Astrocyte (in vitro differentiated cells and primary cell): ENCODE data around the gene DDX1. TPM values are rescaled to one million over a fixed set of nuclear protein-coding genes. Genes with fewer than 3 reads are reported as not detected.

Experiments used
- DNase-seq: peaks from one replicate; pipeline ENCODE4 v3.0.0-alpha.2; 2010; ENCODE audit warnings: low read depth
- FAIRE-seq: peaks from 2 replicates; lab custom pipeline; 2011; peaks lifted over from hg19 to GRCh38; lab: Jason Lieb, UNC
- H2AFZ ChIP-seq: 2 replicates; pipeline ENCODE4 v1.6.0; 2012; ENCODE audit warnings: low read depth, low read length, inconsistent platforms
- H3K27ac ChIP-seq: 2 replicates; pipeline ENCODE4 v1.5.1; 2011; ENCODE audit warnings: low read depth, low read length, inconsistent platforms
- H3K27me3 ChIP-seq: 2 replicates; pipeline ENCODE4 v1.6.0; 2011; ENCODE audit warnings: low read length, inconsistent platforms; ENCODE audit not compliant: insufficient read depth
- H3K36me3 ChIP-seq: 2 replicates; pipeline ENCODE4 v1.5.1; 2011; ENCODE audit warnings: low read length, inconsistent platforms; ENCODE audit not compliant: insufficient read depth
- H3K4me1 ChIP-seq: 2 replicates; pipeline ENCODE4 v1.5.1; 2011; ENCODE audit warnings: low read length, inconsistent platforms; ENCODE audit not compliant: insufficient read depth
- H3K4me2 ChIP-seq: 2 replicates; pipeline ENCODE4 v1.6.0; 2012; ENCODE audit warnings: low read length, inconsistent platforms
- H3K4me3 ChIP-seq: 2 replicates; pipeline ENCODE4 v1.5.1; 2011; ENCODE audit warnings: low read depth, mild to moderate bottlenecking, low read length, inconsistent platforms; ENCODE audit not compliant: insufficient read depth
- H3K79me2 ChIP-seq: 2 replicates; pipeline ENCODE4 v1.6.0; 2012; ENCODE audit warnings: mild to moderate bottlenecking, low read length, inconsistent platforms; ENCODE audit not compliant: insufficient read depth
- H3K9ac ChIP-seq: 2 replicates; pipeline ENCODE4 v1.6.0; 2012; ENCODE audit warnings: mild to moderate bottlenecking, low read length, inconsistent platforms
- H3K9me3 ChIP-seq: 2 replicates; pipeline ENCODE4 v1.5.1; 2012; ENCODE audit warnings: low read depth, mild to moderate bottlenecking, low read length, inconsistent platforms; ENCODE audit not compliant: insufficient read depth
- H4K20me1 ChIP-seq: 2 replicates; pipeline ENCODE4 v1.6.0; 2012; ENCODE audit warnings: low read length, inconsistent platforms; ENCODE audit not compliant: insufficient read depth
- H3K27ac Mint-ChIP-seq: one replicate; pipeline ENCODE4 v1.8.0; 2021; ENCODE audit warnings: mild to moderate bottlenecking, mixed read lengths; ENCODE audit not compliant: unreplicated experiment
- H3K27me3 Mint-ChIP-seq: one replicate; pipeline ENCODE4 v1.8.0; 2021; ENCODE audit warnings: low read depth, mixed read lengths; ENCODE audit not compliant: unreplicated experiment
- H3K36me3 Mint-ChIP-seq: one replicate; pipeline ENCODE4 v1.8.0; 2021; ENCODE audit warnings: low read depth, mixed read lengths; ENCODE audit not compliant: unreplicated experiment
- H3K4me1 Mint-ChIP-seq: one replicate; pipeline ENCODE4 v1.8.0; 2021; ENCODE audit warnings: low read depth, mixed read lengths; ENCODE audit not compliant: unreplicated experiment
- H3K4me3 Mint-ChIP-seq: one replicate; pipeline ENCODE4 v1.8.0; 2021; ENCODE audit warnings: mild to moderate bottlenecking, moderate library complexity, mixed read lengths; ENCODE audit not compliant: unreplicated experiment
- H3K9me3 Mint-ChIP-seq: one replicate; pipeline ENCODE4 v1.8.0; 2021; ENCODE audit warnings: mild to moderate bottlenecking, mixed read lengths; ENCODE audit not compliant: unreplicated experiment
- CTCF ChIP-seq: IDR thresholded peaks from 2 replicates; pipeline ENCODE4 v1.5.1; 2011; ENCODE audit warnings: low read depth, mild to moderate bottlenecking, inconsistent platforms, low read length, moderate library complexity; ENCODE audit not compliant: insufficient read depth
- EZH2 ChIP-seq: IDR thresholded peaks from 2 replicates; pipeline ENCODE4 v1.6.1; 2012; ENCODE audit warnings: mild to moderate bottlenecking, low read length, inconsistent platforms; ENCODE audit not compliant: insufficient read depth
- total RNA-seq: library from RNA; stranded (reverse); gene quantifications from 2 replicates; pipeline ENCODE4 v1.2.1, GENCODE V29; 2021

Gene DDX1
- total RNA-seq, 1 donor from 2014 or later = 146 TPM

GRCh38 chr2:15665067-15665942 is 73.6 kb downstream of the DDX1 start:
- DNase-seq (no peak), FAIRE-seq (no peak)
- no peak overlapping the region for H3K27ac ChIP-seq
- Mint-ChIP-seq H3K4me3 (no peak overlapping the region), H3K27me3 (peaks cover 12% of the 10 kb centered on the region), H3K4me1 (peaks cover 19% of the 10 kb centered on the region), H3K9me3 (peaks cover 9% of the 10 kb centered on the region), H3K36me3 (no peaks in the 10 kb centered on the region), H3K27ac (no peak overlapping the region)
- H3K4me2 ChIP-seq = no peak overlapping the region
- no peak overlapping the region for H2AFZ ChIP-seq
- no peak overlapping the region for H3K4me3 ChIP-seq
- H3K9ac ChIP-seq = no peak overlapping the region
- H3K9me3 ChIP-seq = peaks cover 4% of the 10 kb centered on the region
- H3K79me2 ChIP-seq = no peaks in the 10 kb centered on the region
- no peaks in the 10 kb centered on the region for H4K20me1 ChIP-seq
- no peak for TF ChIP-seq EZH2
- TF ChIP-seq CTCF = no peak
- no peaks in the 10 kb centered on the region for H3K36me3 ChIP-seq
- peaks cover 4% of the 10 kb centered on the region for H3K27me3 ChIP-seq
- peaks cover 8% of the 10 kb centered on the region for H3K4me1 ChIP-seq

- Histone ChIP-seq H3K79me2 (no peaks in the 10 kb centered on the region), H3K27ac (no peak overlapping the region), H3K9me3 (peaks cover 4% of the 10 kb centered on the region), H3K9ac (no peak overlapping the region), H3K36me3 (no peaks in the 10 kb centered on the region), H4K20me1 (no peaks in the 10 kb centered on the region), H3K4me1 (peaks cover 8% of the 10 kb centered on the region), H3K27me3 (peaks cover 4% of the 10 kb centered on the region), H2AFZ (no peak overlapping the region), H3K4me2 (no peak overlapping the region), H3K4me3 (no peak overlapping the region)
- DNase-seq (no peak), FAIRE-seq (no peak)
- TF ChIP-seq CTCF = no peak
- H3K4me1 Mint-ChIP-seq = peaks cover 19% of the 10 kb centered on the region
- H3K36me3 Mint-ChIP-seq = no peaks in the 10 kb centered on the region
- peaks cover 9% of the 10 kb centered on the region for H3K9me3 Mint-ChIP-seq
- no peak overlapping the region for H3K27ac Mint-ChIP-seq
- no peak overlapping the region for H3K4me3 Mint-ChIP-seq
- peaks cover 9% of the 10 kb centered on the region for H3K27me3 Mint-ChIP-seq
These were observed 74.3 kb downstream of the DDX1 start for GRCh38 chr2:15665943-15666460.
